Neural progenitor cell (in vitro differentiated cells): ENCODE measurements around the gene KDM8.

Source experiments
- EZH2 ChIP-seq: fragments of 200-600 bp; sonication (generic); IDR thresholded peaks from 2 replicates; pipeline ENCODE4 v1.6.1; 2017; ENCODE audit warnings: antibody characterized with exemption, mild to moderate bottlenecking, moderate library complexity
- EZH2phosphoT487 ChIP-seq: fragments of 200-600 bp; sonication (generic); IDR thresholded peaks from 2 replicates; pipeline ENCODE4 v1.6.1; 2017; ENCODE audit warnings: antibody characterized with exemption
- TF ChIP-seq, protein P1 (sequence below): fragments of 200-600 bp; sonication (generic); IDR thresholded peaks from 2 replicates; pipeline ENCODE4 v1.5.1; 2017; ENCODE audit warnings: antibody characterized with exemption, mild to moderate bottlenecking

DNA sequence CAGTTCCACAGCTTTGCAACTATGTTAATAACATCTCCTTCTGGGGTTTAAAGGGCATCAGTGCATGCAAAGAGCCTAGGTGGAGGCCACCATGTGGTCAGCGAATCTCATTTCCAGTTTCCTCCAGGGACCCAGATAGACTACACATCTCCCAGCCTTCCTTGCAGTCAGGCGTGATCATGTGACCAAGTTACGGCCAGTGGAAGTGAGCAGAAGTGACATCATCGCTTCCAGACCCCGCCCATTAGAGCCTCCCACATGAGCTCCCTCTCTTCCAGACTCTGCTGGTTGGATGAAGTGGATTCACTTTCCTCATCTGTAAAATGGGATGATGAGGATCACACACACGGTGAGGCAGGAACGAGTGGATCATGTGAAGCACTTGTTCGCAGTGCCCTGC lies 27.4 kb upstream of the KDM8 start:
- TF ChIP-seq, protein P1, sequence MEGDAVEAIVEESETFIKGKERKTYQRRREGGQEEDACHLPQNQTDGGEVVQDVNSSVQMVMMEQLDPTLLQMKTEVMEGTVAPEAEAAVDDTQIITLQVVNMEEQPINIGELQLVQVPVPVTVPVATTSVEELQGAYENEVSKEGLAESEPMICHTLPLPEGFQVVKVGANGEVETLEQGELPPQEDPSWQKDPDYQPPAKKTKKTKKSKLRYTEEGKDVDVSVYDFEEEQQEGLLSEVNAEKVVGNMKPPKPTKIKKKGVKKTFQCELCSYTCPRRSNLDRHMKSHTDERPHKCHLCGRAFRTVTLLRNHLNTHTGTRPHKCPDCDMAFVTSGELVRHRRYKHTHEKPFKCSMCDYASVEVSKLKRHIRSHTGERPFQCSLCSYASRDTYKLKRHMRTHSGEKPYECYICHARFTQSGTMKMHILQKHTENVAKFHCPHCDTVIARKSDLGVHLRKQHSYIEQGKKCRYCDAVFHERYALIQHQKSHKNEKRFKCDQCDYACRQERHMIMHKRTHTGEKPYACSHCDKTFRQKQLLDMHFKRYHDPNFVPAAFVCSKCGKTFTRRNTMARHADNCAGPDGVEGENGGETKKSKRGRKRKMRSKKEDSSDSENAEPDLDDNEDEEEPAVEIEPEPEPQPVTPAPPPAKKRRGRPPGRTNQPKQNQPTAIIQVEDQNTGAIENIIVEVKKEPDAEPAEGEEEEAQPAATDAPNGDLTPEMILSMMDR: no peak
- TF ChIP-seq EZH2 (no peak), EZH2phosphoT487 (no peak)
